Rectal smooth muscle tissue (tissue), 1 donor: Measurements from ENCODE around the gene GABRB1.
"Not testable (repeated sequence)": the region's sequence is repeated elsewhere in the genome, so short reads cannot be mapped to it uniquely, and the experiment has no call there.

Source experiments
- H3K27ac ChIP-seq: one replicate; pipeline ENCODE4 v1.7.0; 2013; ENCODE audit warnings: low read depth, low read length, inconsistent platforms
- H3K27me3 ChIP-seq: one replicate; pipeline ENCODE4 v1.7.0; 2013; ENCODE audit warnings: low read length; ENCODE audit not compliant: control insufficient read depth, insufficient read depth
- H3K36me3 ChIP-seq: one replicate; pipeline ENCODE4 v1.7.0; 2013; ENCODE audit warnings: low read length; ENCODE audit not compliant: control insufficient read depth, insufficient read depth
- H3K4me1 ChIP-seq: one replicate; pipeline ENCODE4 v1.7.0; 2013; ENCODE audit warnings: low read length; ENCODE audit not compliant: control insufficient read depth, insufficient read depth
- H3K4me3 ChIP-seq: one replicate; pipeline ENCODE4 v1.7.0; 2013; ENCODE audit warnings: low read length
- H3K9ac ChIP-seq: one replicate; pipeline ENCODE4 v1.7.0; 2013; ENCODE audit warnings: low read length

The GABRB1 gene

GRCh38 chr4:47289805-47290204 is 258.4 kb downstream of the GABRB1 start:
- Histone ChIP-seq H3K27ac (no peak overlapping the region), H3K4me3 (no peak overlapping the region), H3K36me3 (no peaks in the 10 kb centered on the region), H3K9ac (no peak overlapping the region), H3K27me3 (no peaks in the 10 kb centered on the region), H3K4me1 (no peaks in the 10 kb centered on the region)

DNA sequence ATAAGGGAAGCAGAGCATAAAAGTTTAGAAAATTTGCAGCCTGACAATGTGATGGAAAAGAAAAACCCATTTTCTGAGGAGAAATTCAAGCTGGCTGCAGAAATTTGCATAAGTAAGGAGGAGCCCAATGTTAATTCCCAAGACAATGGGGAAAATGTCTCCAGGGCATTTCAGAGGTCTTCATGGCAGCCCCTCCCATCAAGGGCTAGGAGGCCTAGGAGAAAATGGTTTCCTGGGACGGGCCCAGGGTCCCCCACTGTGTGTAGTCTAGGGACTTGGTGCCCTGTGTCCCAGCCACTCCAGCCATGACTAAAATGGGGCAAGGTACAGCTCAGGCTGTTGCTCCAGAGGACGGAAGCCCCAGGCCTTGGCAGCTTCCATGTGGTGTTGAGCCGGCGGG is 259.5 kb downstream of the GABRB1 start:
- not testable (repeated sequence) for H3K4me3 ChIP-seq, H3K27me3 ChIP-seq, H3K4me1 ChIP-seq, H3K9ac ChIP-seq, H3K27ac ChIP-seq, H3K36me3 ChIP-seq

DNA sequence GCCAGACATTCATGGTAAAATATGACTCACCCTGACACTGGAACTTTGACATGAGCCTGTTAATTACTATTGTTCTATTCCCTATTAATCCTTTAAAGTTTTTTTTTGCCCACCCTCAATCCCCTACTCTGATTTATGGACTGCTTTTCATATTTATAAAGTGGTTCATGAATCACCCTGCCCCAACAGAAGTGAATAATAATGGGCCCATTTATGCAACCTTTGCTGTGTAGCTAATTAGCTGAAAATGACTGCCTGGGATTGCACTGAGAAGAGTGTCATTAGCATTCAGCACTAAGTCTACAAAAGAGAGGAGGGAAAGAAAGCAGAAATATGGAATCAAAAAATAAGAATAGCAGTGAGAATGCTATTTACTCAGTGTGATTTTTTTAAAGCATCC is 277.8 kb downstream of the GABRB1 start:
- H3K4me3 ChIP-seq, result no peak overlapping the region
- H3K4me1 ChIP-seq, result no peaks in the 10 kb centered on the region
- H3K9ac ChIP-seq, result no peak overlapping the region
- H3K36me3 ChIP-seq, result no peaks in the 10 kb centered on the region
- H3K27me3 ChIP-seq, result no peaks in the 10 kb centered on the region
- H3K27ac ChIP-seq, result no peak overlapping the region

DNA sequence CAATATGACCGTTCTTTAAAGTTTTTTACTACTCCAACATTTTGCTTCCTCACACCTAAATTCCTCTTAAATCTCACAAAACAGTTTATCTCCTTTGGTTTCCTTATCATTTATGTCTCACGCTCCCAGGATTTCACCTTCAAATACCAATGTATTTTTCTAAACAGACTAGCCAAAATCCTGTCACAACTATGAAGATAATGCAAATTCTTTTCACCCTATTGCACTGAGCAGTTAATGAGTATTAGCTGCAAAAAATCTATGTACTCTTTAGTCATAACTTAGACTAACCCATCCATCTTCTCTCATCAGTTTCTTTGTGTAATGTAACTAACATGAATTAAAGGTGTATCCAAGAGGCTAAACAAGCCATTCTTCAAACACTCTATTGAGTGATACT is 280.8 kb downstream of the GABRB1 start:
- H3K4me3 ChIP-seq, result no peak overlapping the region
- no peaks in the 10 kb centered on the region for H3K36me3 ChIP-seq
- H3K27ac ChIP-seq, result no peak overlapping the region
- no peak overlapping the region for H3K9ac ChIP-seq
- no peaks in the 10 kb centered on the region for H3K4me1 ChIP-seq
- no peaks in the 10 kb centered on the region for H3K27me3 ChIP-seq

DNA sequence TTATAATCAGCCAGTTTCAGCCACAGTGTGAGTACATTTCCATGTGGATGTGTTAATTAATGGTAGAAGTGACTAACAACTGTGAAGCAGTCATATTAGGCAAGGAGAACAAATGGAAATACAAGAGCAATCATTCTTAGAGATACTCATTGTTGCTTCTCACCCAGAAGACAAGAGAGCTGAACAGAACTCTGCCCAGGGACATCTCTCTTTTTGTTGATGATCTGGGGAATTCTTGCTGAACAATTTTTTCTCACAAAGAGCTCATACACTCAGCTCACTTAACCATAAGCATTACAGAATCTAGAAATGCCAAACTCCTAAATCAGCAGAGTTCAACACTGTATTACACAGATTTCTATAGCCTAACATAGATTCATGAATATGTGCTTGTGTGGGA is 282.0 kb downstream of the GABRB1 start:
- H3K4me1 ChIP-seq, result no peaks in the 10 kb centered on the region

GRCh38 chr4:47315346-47315745 is 284.0 kb downstream of the GABRB1 start:
- Histone ChIP-seq H3K4me1 (no peaks in the 10 kb centered on the region), H3K27me3 (no peaks in the 10 kb centered on the region), H3K36me3 (no peaks in the 10 kb centered on the region), H3K27ac (no peak overlapping the region), H3K4me3 (no peak overlapping the region), H3K9ac (no peak overlapping the region)

More for the DNA sequence above, 282.0 kb downstream of the GABRB1 start:
- H3K27ac ChIP-seq, result no peak overlapping the region
- no peak overlapping the region for H3K9ac ChIP-seq
- no peaks in the 10 kb centered on the region for H3K27me3 ChIP-seq
- H3K4me3 ChIP-seq, result no peak overlapping the region
- no peaks in the 10 kb centered on the region for H3K36me3 ChIP-seq

DNA sequence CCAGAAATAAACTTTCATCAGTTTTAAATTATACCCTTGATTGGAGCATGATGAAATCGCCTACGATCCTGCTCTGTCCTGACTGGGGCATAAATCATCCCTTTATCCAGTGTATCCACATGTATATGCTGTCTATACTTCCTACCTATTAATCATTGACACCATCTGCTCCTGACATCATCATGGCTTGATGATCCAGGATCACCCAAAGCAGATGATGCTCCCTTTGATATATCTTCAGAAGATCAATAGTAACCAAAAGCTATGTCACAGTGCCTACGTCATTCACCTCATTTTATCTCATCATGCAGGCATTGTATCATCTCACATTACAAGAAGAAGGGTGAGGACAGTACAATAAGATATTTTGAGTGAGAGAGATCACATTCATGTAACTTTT is 294.7 kb downstream of the GABRB1 start:
- Histone ChIP-seq H3K36me3 (no peaks in the 10 kb centered on the region), H3K9ac (no peak overlapping the region), H3K27ac (no peak overlapping the region), H3K4me1 (no peaks in the 10 kb centered on the region), H3K4me3 (no peak overlapping the region), H3K27me3 (no peaks in the 10 kb centered on the region)

DNA sequence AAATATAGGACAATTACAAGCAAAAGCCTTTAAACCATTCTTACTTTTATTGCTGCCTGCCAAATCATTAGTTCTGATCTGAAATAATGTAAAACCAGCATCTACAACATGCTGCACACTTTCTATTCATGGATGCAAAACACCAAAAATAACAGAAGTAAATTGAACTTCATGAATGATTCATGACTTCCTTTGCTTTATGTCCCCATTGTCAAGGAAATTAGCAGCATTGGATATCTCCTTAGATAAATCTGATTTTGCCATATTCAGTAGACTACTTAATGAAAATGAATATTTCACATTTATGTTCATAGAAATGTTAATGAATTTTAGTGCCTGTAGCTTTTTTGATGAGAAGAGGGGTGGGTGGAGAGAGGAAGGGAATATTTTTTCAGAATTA is 299.5 kb downstream of the GABRB1 start:
- Histone ChIP-seq H3K27ac (no peak overlapping the region), H3K4me3 (no peak overlapping the region), H3K36me3 (no peaks in the 10 kb centered on the region), H3K4me1 (no peaks in the 10 kb centered on the region), H3K9ac (no peak overlapping the region), H3K27me3 (no peaks in the 10 kb centered on the region)

- Histone ChIP-seq H3K4me1 (no peaks in the 10 kb centered on the region), H3K36me3 (no peaks in the 10 kb centered on the region), H3K27ac (no peak overlapping the region), H3K4me3 (no peak overlapping the region), H3K9ac (no peak overlapping the region), H3K27me3 (no peaks in the 10 kb centered on the region)
These were observed 303.3 kb downstream of the GABRB1 start for GRCh38 chr4:47334652-47335051.

DNA sequence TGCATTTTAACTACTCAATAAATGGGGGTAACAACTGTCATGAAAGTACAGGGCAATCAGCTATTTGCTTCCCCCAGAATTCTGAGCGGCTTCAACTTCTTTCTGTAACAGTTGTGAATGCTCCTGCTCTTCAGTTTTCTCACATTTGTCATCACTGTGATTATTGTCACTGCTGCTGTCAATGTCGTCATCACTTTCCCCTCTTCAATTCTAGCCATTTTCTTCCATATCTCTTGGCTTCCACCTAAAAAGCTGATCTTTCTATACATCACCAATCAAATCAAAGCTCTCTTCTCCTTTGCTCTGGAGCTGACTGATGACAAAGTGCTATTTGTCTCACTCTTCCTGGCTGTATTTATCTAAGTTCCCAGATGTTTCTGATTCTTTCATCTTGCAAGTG is 306.5 kb downstream of the GABRB1 start:
- no peak overlapping the region for H3K4me3 ChIP-seq
- H3K27ac ChIP-seq, result no peak overlapping the region
- H3K9ac ChIP-seq, result no peak overlapping the region
- H3K36me3 ChIP-seq, result no peaks in the 10 kb centered on the region
- no peaks in the 10 kb centered on the region for H3K4me1 ChIP-seq
- no peaks in the 10 kb centered on the region for H3K27me3 ChIP-seq

DNA sequence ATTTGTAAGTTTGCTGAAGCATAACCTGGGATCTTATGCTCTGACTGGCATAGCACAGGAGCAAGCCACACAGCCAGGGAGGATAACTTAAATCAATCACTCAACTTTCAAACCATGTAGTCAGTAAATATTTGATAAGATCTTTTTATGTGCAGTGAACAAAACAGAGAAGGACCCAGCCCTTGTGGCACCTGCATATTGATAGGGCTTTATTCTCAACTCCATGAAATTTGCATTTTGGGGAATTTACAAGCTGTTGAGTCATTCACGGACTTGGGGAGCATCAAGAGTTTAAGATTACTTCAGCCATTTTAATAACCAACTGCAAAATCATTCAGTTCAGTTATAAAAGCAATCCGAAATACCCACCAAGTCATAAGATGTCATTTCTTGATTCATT is 309.5 kb downstream of the GABRB1 start:
- H3K9ac ChIP-seq, result no peak overlapping the region
- no peaks in the 10 kb centered on the region for H3K4me1 ChIP-seq
- H3K4me3 ChIP-seq, result no peak overlapping the region
- H3K27me3 ChIP-seq, result no peaks in the 10 kb centered on the region
- H3K36me3 ChIP-seq, result no peaks in the 10 kb centered on the region
- no peak overlapping the region for H3K27ac ChIP-seq

GRCh38 chr4:47342796-47343195 is 311.4 kb downstream of the GABRB1 start:
- no peak overlapping the region for H3K9ac ChIP-seq
- H3K27ac ChIP-seq, result no peak overlapping the region
- H3K4me3 ChIP-seq, result no peak overlapping the region
- H3K36me3 ChIP-seq, result no peaks in the 10 kb centered on the region
- H3K4me1 ChIP-seq, result no peaks in the 10 kb centered on the region
- H3K27me3 ChIP-seq, result no peaks in the 10 kb centered on the region

GRCh38 chr4:47349326-47349725 is 318.0 kb downstream of the GABRB1 start:
- Histone ChIP-seq H3K4me3 (no peak overlapping the region), H3K36me3 (no peaks in the 10 kb centered on the region), H3K27ac (no peak overlapping the region), H3K4me1 (no peaks in the 10 kb centered on the region), H3K9ac (no peak overlapping the region), H3K27me3 (no peaks in the 10 kb centered on the region)

GRCh38 chr4:47355568-47355967 is 324.2 kb downstream of the GABRB1 start:
- Histone ChIP-seq H3K4me1 (no peaks in the 10 kb centered on the region), H3K4me3 (no peak overlapping the region), H3K36me3 (no peaks in the 10 kb centered on the region), H3K9ac (no peak overlapping the region), H3K27me3 (no peaks in the 10 kb centered on the region), H3K27ac (no peak overlapping the region)
